Stimulated activated CD4-positive, alpha-beta T cell treated with anti-CD3 and anti-CD28 coated beads, Interleukin-15, amount 100 ng/mL, for 24 hours (primary cell): Measurements from ENCODE around the gene LIME1.

Experiments used
- DNase-seq: peaks from one replicate; pipeline ENCODE4 v3.0.0-alpha.2; 2020

LIME1 gene, protein sequence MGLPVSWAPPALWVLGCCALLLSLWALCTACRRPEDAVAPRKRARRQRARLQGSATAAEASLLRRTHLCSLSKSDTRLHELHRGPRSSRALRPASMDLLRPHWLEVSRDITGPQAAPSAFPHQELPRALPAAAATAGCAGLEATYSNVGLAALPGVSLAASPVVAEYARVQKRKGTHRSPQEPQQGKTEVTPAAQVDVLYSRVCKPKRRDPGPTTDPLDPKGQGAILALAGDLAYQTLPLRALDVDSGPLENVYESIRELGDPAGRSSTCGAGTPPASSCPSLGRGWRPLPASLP

GRCh38 chr20:63735859-63736718, at the start of gene LIME1:
LIME1 (plus strand) TSS chr20:63736664; CDS start chr20:63737550, 886 bp downstream.
- DNase-seq: peak; percentile 68

GRCh38 chr20:63687419-63688178, 48.9 kb upstream of the LIME1 start:
- no peak for DNase-seq

GRCh38 chr20:63688228-63689045, 48.0 kb upstream of the LIME1 start:
- DNase-seq: no peak

DNA sequence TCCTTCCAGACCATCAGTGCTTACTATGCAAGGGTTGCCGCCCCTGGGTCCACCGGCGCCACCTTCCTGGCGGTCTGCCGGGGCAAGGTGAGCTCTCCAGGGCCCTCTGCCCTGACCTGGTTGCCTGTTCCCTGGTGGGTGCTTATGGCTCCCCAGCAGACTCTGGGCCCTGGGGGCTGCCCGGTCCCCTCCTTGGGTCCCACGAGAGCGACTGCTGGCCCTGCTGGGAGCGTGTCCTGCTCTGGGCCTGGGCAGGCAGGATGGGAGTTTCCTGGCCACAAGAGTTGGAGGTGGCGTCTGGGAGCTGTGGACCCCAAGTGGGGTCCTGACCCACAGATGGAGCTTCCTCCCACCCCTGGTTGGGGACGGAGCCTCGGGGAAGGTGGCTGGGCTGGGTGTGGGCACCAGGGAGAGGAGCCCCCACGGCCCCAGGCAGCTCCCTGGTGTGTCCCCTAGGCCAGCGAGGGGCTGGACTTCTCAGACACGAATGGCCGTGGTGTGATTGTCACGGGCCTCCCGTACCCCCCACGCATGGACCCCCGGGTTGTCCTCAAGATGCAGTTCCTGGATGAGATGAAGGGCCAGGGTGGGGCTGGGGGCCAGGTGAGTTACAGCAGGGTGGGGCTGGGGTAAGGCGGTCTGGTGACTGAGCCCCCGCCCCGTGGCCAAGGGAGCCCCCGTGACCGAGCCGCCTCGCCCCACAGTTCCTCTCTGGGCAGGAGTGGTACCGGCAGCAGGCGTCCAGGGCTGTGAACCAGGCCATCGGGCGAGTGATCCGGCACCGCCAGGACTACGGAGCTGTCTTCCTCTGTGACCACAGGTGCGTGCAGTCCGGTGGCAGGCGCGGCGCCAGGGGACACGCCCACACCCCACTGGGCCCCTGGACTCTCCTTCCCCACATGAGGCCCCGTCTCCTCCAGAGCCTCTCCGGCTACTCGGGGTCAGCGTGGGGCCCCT, 47.1 kb upstream of the LIME1 start:
- DNase-seq: no peak

DNA sequence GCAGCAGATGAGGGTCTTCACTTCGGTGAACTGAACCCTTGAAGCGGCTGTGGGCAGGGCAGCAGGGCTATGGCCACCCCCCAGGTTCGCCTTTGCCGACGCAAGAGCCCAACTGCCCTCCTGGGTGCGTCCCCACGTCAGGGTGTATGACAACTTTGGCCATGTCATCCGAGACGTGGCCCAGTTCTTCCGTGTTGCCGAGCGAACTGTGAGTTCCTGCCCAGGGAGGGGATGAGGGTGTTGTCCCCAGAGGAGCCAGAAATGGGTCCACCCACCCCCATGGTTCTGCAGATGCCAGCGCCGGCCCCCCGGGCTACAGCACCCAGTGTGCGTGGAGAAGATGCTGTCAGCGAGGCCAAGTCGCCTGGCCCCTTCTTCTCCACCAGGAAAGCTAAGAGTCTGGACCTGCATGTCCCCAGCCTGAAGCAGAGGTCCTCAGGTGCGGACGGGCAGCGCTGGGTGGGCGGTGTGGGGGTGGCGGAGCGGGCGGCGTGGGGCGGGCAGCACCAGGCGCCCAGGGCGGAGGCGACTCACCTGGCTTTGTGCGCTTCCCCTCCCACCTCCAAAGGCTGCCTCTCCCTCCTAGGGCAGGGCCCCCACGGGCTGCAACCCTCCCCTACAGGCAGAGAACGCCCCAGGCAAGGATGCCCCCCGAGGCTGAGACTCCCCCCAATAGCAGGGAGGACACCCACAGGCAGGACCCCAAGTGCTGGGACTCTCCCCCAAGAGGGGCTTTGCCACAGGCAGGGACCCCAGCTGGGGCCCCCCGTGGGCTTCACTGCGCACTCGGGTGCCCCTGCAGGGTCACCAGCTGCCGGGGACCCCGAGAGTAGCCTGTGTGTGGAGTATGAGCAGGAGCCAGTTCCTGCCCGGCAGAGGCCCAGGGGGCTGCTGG, 46.2 kb upstream of the LIME1 start:
- DNase-seq: no peak

GRCh38 chr20:63690898-63691710, 45.4 kb upstream of the LIME1 start:
- no peak for DNase-seq

DNA sequence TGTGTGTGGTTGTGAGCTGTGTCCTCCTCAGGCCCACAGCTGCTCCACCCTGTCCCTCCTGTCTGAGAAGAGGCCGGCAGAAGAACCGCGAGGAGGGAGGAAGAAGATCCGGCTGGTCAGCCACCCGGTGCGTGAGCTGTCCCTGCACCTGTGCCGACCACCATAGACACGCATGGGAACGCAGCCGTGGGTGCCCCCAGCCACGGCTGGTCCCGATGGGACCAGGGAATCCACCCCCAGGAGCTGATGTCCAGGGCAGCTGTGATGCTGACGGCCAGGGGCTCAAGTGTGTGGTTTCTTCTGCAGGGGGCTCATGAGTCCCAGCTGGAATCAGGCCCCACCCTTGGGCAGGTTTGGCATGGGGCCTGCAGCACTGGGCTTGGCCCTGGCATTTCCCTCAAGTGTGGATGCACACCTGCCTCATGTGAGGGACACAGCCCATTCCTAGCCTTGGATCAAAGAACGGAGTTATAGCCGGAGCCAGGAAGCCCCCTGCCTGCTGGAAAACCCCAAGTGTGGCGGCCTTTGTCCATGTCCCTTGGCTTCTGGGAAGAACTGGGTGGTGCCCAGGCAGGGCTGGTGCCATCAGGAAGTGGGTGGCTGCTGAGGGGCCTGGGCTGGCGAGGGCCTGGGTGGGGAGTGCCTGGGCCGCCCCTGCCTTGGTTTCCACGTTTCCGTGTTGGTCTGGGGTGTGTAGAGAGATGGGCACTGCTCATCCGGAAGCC, 44.6 kb upstream of the LIME1 start:
- no peak for DNase-seq

GRCh38 chr20:63692436-63693082, 43.9 kb upstream of the LIME1 start:
- no peak for DNase-seq

DNA sequence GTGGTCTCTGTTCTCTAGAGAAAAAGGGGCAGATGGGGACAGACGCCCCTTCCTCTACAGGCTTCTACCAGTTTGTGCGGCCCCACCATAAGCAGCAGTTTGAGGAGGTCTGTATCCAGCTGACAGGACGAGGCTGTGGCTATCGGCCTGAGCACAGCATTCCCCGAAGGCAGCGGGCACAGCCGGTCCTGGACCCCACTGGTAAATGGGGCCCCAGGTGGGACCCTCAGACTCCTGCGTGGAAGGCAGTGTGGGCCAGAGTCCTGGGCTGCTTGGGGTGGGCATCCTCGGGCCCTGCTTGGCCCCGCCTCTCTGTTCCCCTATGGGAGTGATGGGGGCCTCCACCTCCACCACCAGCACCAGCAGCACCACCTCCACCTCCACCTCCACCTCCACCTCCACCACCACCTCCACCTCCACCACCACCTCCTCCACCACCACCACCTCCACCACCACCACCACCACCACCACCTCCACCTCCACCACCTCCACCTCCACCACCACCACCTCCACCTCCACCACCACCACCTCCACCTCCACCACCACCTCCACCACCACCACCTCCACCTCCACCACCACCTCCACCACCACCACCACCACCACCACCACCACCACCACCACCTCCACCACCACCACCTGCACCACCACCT, 43.3 kb upstream of the LIME1 start:
- no peak for DNase-seq

- DNase-seq: no peak
Observed at GRCh38 chr20:63693733-63694583, 42.5 kb upstream of the LIME1 start.

DNA sequence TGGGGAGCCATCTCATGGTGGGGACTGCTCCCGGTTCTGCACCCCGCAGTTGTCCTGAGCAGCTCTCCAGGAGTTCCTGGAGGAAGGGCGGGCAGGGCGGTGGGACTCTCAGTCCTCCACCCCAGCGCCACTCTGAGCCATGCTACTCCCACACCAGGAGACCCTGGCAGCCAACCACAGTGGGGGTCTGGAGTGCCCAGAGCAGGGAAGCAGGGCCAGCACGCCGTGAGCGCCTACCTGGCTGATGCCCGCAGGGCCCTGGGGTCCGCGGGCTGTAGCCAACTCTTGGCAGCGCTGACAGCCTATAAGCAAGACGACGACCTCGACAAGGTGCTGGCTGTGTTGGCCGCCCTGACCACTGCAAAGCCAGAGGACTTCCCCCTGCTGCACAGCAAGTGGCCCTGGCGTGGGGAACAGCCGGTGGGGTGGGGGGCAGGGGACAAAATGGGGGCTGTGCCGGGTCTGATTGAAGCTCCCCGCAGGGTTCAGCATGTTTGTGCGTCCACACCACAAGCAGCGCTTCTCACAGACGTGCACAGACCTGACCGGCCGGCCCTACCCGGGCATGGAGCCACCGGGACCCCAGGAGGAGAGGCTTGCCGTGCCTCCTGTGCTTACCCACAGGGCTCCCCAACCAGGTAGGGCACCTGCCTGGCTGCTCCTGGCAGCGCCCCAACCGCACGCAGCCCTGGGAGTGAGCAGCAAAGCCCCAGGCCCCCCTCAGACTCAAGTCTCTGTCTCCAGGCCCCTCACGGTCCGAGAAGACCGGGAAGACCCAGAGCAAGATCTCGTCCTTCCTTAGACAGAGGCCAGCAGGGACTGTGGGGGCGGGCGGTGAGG, 41.7 kb upstream of the LIME1 start:
- DNase-seq: no peak

DNA sequence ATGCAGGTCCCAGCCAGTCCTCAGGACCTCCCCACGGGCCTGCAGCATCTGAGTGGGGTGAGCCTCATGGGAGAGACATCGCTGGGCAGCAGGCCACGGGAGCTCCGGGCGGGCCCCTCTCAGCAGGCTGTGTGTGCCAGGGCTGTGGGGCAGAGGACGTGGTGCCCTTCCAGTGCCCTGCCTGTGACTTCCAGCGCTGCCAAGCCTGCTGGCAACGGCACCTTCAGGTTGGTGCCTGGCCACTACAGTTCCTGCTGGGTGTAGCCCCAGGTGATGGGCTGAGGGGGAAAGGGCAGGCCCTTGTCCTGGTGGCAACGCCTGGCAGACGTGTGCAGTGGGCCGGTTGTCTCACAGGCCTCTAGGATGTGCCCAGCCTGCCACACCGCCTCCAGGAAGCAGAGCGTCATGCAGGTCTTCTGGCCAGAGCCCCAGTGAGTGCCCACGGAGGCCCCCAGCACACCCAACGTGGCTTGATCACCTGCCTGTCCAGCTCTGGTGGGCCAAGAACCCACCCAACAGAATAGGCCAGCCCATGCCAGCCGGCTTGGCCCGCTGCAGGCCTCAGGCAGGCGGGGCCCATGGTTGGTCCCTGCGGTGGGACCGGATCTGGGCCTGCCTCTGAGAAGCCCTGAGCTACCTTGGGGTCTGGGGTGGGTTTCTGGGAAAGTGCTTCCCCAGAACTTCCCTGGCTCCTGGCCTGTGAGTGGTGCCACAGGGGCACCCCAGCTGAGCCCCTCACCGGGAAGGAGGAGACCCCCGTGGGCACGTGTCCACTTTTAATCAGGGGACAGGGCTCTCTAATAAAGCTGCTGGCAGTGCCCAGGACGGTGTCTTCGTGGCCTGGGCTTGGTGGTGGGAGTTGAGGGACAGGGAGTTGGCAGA, 40.8 kb upstream of the LIME1 start:
- DNase-seq: no peak

DNA sequence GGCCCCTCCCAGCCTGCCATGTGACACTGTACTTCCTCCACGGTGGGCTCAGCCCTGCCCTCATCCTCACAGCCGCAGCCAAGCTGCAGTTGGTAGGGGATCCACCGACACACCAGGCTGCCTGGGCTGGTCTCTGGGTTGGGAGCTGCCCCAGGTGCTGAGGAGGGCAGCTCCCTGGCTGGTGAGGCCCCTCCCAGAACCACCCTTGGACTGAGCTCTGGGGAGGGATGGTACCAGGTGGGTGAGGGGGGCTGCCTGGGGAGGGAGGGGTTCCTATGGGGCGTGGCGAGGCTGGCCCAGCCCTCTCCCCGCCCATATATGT, 40.2 kb upstream of the LIME1 start:
- peak; percentile 45 for DNase-seq

GRCh38 chr20:63696628-63697356, 39.7 kb upstream of the LIME1 start, which contains the start of gene TNFRSF6B:
TNFRSF6B (plus strand) TSS chr20:63696652; CDS start chr20:63696768, 116 bp downstream.
- peak; percentile 53 for DNase-seq
